GM18526 (cell line): ENCODE measurements around the gene MYO7B.

ENCODE experiments used
- POLR2A ChIP-seq: IDR thresholded peaks from 3 replicates; pipeline ENCODE4 v1.6.1; 2011; ENCODE audit not compliant: insufficient read length; ENCODE audit errors: extremely low read depth

Gene MYO7B

DNA sequence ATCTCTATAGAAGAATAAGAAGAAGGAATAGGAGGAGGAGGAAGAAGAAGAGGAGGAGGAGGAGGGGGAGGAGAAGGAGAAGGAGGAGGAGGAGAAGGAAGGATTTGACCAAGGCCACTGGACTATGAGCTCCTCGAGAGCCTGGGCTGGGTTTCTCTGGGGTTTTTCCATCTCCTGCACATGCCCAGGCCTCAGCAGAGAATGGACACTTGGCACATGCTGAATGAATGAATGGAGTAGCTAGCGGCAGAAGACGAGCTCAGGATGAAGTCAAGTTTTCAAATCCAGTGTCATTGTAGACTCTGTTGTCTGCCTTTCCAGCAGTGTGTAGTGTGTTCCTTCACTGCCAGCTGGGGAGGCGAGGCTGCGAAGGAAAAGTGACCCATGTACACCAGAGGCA, 2.2 kb downstream of the MYO7B start:
- no peak for TF ChIP-seq POLR2A

DNA sequence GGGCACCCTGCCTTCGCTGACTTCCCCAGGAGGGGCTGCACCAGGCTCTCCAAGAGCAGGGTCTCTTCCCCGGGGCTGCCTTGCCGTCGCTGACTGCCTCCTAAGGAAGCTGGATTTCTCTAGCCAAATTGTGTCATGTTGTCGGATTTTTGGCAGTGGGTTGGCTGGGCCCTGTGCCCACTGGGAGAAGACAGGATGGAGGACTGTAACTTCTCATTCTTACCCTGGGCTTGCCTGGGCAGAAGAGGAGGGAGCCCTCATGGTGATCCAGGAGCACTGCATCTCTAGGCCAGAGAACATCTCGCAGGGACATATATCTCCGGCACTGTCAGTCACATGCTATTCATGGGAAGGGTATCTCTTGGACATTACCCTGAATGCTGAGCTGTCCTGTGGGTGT, 6.3 kb downstream of the MYO7B start:
- no peak for TF ChIP-seq POLR2A

DNA sequence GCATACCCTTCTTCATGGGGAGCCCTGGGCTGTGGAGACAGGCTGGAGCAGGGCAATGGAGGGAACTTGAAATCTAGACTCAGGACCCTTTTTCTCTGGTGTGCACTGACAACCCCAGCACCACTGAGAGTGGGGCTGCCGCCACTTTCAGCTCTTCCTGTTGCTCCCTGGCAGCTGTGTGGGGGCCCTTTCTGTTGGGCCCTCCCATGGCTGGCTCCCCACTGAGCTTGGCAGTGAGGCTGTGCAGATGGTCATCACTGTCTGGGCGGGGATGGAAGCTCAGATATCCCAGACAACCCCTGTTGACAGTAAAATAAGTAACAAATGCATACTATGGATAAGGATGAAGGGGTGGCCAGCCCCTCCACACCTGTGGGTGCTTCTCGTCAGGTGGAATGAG, 6.7 kb downstream of the MYO7B start:
- TF ChIP-seq POLR2A, result no peak

DNA sequence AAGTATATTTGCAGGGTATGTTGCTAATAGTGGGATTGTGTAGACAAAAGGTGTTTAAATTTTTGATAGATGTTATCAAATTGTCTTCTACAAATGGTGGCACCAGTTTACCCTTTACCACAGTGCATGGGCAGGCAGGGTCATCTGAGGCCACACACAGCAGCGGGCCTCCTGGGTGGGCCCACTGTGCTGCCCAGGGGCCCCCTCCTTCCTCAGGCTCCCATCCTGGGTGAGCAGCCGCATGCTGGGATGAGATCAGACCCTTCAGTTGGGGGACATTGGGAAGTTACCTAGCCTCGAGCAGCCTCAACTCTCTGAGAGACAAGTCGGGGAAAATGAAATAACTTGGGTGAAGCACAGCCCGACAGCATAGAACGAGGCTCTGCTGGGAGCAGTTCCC, 9.7 kb downstream of the MYO7B start:
- no peak for TF ChIP-seq POLR2A

DNA sequence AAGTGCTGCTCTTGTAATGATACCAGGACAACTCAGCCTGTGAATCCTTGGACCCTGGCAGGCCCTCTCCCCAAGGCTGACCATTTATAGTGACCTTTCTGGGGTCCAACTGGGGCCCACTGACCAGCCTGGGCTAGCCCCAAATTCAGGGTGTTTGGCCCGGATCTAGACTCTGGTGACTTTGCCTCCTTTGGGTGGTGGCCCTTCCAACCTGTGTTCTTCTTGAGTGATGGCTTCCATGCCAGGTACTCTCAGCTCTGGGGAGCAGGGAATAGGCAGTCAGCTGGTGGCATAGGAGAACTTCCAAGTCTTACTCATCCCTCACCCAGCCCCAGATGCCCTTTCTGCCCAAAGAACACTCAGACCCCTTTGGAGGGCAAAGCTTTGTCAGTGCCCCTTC, 10.3 kb downstream of the MYO7B start:
- TF ChIP-seq POLR2A, result no peak

DNA sequence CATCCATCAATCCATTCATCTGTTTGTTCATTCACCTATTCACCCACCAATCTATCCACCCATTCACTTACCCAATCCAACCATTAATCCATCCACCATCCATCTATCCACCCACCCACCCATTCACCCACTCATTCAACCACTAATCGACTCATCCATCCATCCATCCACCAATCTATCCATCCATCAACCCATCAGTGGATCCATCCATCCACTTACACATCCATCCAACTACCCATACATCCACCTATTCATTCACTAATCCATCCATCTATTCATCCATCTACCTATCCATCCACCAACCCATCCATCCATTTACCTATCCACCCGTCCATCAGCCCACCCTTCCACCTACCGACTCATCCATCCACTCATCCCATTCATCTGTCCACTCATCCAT, 11.3 kb downstream of the MYO7B start:
- TF ChIP-seq POLR2A, result no peak

DNA sequence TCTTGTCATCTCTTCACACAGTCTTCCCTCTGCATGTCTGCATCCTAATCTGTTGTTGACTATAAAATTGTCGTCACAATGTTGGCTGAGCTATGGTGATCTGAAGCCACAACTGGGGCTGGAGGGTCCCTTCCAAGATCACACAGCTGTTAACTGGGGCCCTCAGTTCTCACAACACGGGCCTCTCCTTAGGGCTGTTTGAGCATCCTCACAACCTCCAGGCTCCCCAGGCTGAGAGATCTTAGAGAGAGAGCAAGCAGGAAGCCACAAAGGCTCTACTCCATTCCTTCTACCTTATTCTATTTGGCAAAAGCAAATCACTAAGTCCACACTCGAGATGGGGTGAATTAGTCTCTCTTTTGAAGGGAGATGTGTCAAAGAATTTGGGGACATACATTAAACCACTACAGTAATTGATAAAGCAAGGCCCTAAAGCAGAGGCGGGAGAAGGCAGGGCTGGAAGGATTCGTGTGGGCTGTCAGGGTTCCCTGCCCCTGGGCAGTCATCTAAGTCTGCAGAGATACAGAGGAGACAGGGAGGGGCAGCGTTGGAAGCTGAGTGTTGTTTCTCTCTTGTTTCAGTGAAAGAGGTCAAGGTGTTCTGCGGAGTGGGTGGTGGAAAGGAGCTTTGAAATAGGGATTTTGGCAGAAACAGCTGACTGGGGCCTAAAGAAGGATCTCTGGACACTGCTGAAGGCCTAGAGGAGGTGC, 15.9 kb downstream of the MYO7B start:
- TF ChIP-seq POLR2A, result no peak

DNA sequence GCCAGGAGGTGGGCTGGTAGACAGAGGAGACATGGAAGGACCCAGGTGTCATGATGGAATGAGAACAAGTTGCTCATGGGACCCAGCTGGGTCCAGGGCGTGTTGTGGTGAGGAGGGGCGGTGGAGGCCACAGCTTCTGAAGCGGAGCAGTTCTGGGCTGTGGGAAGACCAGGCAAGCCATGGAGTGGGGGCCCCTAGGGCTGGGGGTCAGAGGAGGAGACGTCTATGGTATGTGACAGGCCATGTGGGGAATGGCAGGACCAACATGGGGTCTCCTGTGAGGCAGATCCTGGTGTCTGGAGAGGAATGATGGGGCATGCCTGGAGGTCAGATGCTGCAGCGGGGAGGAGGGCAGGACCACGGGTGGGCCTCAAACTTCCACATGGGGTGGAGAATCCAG, 16.9 kb downstream of the MYO7B start:
- TF ChIP-seq POLR2A, result no peak

DNA sequence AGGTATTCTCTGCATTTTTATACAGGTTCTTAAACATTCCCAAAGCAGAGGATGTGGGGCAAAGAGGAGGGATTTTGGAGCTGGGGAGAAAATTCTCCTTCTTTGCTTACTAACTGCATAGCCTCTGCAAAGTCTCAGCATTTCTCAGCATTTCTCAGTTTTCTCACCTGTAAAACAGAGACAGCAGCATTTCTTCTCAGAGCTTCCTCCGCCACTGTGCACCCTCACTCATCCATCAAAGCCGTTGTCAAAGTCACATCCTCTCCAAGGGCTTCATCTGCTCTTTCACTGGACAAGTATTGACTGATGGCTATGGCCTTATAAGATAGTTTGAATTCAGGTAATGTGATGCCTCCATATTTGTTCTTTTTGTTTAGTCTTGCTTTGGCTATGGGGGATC, 17.4 kb downstream of the MYO7B start:
- TF ChIP-seq POLR2A, result no peak

DNA sequence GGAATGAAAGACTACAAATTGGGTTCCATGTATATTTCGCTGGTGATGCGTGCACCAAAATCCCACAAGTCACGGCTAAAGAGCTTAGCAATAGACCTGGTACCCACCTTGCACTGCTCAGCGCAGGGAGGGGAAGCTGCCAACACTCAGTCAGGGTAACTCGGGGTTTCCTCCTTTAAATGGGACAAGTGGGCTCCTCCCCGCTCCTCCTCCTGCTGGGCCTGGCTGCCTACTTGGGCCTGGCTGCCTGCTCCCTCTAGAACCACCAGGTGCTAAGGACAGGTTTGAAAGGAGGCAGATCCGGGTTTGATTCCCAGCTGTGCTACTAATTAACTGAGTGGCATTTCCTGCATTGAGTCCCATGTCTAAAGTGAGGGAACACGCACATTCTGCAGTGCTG, 23.4 kb downstream of the MYO7B start:
- TF ChIP-seq POLR2A, result no peak

DNA sequence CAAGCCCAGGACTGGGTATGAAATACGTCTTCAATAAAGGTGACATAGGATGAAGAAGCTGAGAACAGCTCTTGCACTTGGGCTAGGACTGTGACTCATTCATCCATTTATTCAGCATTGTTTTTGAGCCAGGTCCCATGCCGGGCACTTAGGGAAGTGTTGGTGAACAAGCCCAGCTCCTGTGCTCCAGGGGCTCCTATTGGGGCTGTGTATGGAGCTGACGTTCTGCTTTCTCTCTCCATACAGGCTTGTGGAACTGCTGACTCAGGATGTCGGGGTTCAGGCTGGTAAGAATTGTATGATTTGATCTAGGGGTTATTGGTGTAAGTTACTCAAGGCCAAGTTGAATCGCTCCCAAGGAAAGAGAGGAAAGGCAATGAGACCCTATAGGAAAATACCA, 24.0 kb downstream of the MYO7B start:
- no peak for TF ChIP-seq POLR2A

DNA sequence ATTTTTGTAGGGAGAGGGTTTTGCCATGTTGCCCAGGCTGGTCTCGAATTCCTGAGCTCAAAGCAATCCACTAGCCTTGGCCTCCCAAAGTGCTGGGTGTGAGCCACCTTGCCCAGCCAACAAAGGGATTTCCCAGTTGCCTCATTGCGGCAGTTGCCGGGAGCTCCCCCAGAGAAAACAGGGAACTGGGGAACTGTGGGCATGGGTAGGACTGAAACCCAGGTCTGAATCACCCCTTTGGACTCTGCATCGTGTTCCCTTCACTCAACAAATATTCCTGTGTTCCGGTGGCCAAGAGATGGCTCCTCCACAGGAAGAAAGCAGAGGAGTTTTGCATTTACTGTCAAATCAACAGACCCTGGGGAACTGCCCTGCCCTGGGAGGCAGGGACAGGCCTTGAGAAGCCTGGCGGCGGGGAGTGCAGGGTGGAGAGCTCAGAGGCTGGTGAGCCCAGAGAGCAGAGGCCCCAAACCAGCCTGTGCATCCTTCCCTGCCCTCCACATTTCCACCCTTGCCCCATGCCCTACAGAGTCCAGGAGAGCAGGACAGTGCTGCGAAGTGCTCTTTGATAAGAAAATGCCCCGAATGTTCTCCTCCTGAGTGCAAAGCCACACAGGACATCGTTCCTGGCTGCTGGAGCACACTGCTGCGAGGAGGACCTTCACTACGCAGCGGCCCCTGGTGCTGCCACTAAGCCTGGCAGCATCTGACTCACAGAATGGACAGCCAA, 24.9 kb downstream of the MYO7B start:
- no peak for TF ChIP-seq POLR2A

DNA sequence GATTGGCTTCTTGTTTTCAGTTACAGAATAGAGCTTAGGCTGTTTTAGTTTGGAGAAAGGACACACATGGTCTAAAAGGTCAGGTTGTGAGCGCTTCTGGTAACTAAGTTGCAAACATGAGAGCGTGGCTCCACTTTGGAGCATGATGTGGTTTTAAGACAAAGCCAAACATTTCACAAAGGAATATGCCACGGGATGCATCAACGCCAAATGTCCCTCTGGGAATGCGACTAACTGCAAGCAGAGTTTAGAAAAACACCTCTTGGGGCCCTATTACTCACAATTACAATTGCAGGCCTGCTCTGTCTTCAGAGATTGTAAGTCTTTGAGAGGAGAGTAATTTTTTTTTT, 25.4 kb downstream of the MYO7B start:
- no peak for TF ChIP-seq POLR2A

DNA sequence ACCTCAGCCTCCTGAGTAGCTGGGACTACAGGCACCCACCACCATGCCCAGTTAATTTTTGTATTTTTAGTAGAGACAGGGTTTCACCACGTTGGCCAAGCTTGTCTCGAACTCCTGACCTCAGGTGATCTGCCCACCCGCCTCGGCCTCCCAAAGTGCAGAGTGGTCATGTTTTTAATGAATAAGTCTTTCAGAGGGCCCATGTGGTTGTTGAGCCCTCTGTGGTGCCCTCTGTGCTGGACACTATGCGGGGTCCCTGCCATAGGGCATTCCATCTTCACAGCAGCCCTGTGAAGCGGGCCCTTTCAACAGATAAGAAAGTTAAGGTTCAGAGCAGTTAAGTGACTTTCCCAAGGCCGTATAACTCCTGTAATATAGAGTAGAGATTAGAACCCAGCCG, 25.9 kb downstream of the MYO7B start:
- TF ChIP-seq POLR2A, result no peak

DNA sequence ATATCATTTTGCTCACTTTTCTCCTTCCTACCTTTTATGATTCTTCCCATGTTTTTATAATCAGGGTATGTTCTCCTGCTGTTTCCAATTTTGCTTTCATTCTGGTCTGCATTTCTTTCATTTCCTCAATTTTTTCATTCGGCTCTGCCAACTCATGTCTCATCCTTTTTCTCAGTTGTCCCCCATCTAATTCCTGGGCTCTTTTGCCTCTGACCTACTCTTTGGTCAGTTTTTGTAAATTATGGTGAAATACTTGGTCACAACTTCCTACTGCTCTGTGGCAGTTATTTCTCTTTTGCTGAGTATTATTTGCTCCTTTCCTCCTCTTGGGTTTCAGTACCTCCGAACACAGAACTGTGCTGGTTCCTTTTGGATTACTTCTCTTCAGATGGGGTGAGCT, 27.5 kb downstream of the MYO7B start:
- no peak for TF ChIP-seq POLR2A

DNA sequence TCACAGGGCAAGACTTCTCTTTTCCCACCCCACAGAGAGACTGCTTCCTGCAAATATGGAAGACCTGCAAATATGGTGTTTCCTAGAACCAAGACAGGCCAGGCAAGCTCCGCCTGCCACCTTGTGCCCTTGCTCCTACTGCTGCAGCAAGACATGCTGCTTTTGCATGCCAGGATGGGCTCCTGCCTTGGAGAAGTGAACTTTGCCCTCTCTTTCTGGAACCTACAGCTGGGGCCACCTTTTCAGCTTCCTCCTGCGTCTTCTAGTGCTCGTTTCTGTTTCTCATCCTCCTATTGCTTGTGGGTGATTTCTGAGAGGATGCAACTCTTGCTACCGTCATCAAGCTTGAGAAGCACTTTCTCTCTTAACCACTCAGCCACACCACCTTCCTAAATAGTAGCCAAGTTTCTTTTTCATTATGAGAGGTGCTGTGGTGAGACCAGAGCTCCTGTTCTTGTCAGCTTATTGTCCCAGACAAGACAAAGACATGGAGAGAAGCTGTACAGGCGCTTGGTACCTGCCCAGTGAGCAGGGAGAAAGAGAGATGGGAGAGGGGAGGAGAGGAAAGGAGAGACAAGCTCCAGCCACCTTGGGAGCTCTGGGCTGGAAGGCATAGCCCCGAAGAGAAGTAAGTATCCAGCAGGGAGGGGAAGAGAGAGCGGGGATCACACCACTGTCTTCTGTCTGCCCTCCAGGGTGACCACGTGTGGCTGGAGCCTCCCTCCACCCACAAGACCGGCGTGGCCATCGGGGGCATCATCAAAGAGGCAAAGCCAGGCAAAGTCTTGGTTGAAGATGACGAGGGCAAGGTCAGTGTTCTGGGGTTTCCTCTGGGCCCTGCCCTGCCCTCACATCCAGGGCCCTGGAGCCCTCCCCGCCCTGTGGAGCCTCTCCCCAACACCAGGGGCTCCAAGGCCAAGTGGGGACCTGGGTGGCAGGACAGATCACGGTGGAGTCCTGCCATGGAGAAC, 28.3 kb downstream of the MYO7B start:
- no peak for TF ChIP-seq POLR2A
